WTC11 (cell line): ENCODE measurements around the gene C10orf90. TPM values are rescaled to one million over a fixed set of nuclear protein-coding genes. Genes with fewer than 3 reads are reported as not detected.

ENCODE experiments used
- ATAC-seq: fragments of 200-7000 bp; cut with Tn5 transposase; 2 replicates; pipeline ENCODE4 v1.10.0; 2021; ENCODE audit warnings: mild to moderate bottlenecking, moderate library complexity
- CTCF ChIA-PET: fragments of 300-600 bp; sonication (Branson Sonifier 250); formaldehyde crosslinking; loops from one replicate; lab custom pipeline; 2021; ENCODE audit warnings: antibody characterized with exemption; lab: Charles Lee
- POLR2A ChIA-PET: fragments of 350-600 bp; sonication (Branson Sonifier 250); formaldehyde crosslinking; loops from one replicate; lab custom pipeline; 2021; ENCODE audit warnings: antibody characterized with exemption; lab: Charles Lee
- DNase-seq: peaks from one replicate; pipeline ENCODE4 v3.0.0; 2021; ENCODE audit warnings: low spot score
- H3K27ac Mint-ChIP-seq: 2 replicates; pipeline ENCODE4 v1.8.0; 2021; ENCODE audit warnings: mixed read lengths
- H3K27me3 Mint-ChIP-seq: 2 replicates; pipeline ENCODE4 v1.8.0; 2021; ENCODE audit warnings: low read depth, mild to moderate bottlenecking, moderate library complexity, mixed read lengths
- H3K36me3 Mint-ChIP-seq: 2 replicates; pipeline ENCODE4 v1.8.0; 2021; ENCODE audit warnings: mixed read lengths
- H3K4me1 Mint-ChIP-seq: 2 replicates; pipeline ENCODE4 v1.8.0; 2022; ENCODE audit warnings: mixed read lengths
- H3K4me3 Mint-ChIP-seq: 2 replicates; pipeline ENCODE4 v1.8.0; 2021; ENCODE audit warnings: mild to moderate bottlenecking, moderate library complexity, mixed read lengths
- H3K9me3 Mint-ChIP-seq: 2 replicates; pipeline ENCODE4 v1.8.0; 2021; ENCODE audit warnings: mixed read lengths
- ATF6 ChIP-seq: sonication (generic); formaldehyde crosslinking; IDR thresholded peaks from 2 replicates; pipeline ENCODE4 v1.8.1; 2023; ENCODE audit warnings: mild to moderate bottlenecking, missing genetic modification reagents
- CTCF ChIP-seq: fragments of 200-600 bp; IDR thresholded peaks from 2 replicates; pipeline ENCODE4 v1.8.0; 2022; ENCODE audit warnings: antibody characterized with exemption
- E2F5 ChIP-seq: sonication (generic); formaldehyde crosslinking; IDR thresholded peaks from 2 replicates; pipeline ENCODE4 v1.8.1; 2022; ENCODE audit warnings: mild to moderate bottlenecking, moderate library complexity, missing genetic modification reagents
- ERG ChIP-seq: fragments of 250-450 bp; sonication (Bioruptor Pico); IDR thresholded peaks from 2 replicates; pipeline ENCODE4 v1.8.0; 2021; ENCODE audit warnings: mild to moderate bottlenecking
- GABPB1 ChIP-seq: sonication (generic); formaldehyde crosslinking; IDR thresholded peaks from 2 replicates; pipeline ENCODE4 v1.8.1; 2023; ENCODE audit warnings: mild to moderate bottlenecking, missing genetic modification reagents
- IRF1 ChIP-seq: sonication (generic); formaldehyde crosslinking; IDR thresholded peaks from 2 replicates; pipeline ENCODE4 v1.8.0; 2023; ENCODE audit warnings: missing genetic modification reagents
- JAZF1 ChIP-seq: fragments of 250-450 bp; sonication (Bioruptor Pico); IDR thresholded peaks from 2 replicates; pipeline ENCODE4 v1.9.0; 2021; ENCODE audit warnings: moderate library complexity, mild to moderate bottlenecking, inconsistent platforms
- JUN ChIP-seq: sonication (generic); formaldehyde crosslinking; IDR thresholded peaks from 2 replicates; pipeline ENCODE4 v1.8.0; 2023; ENCODE audit warnings: mild to moderate bottlenecking, missing genetic modification reagents
- RELA ChIP-seq: sonication (generic); formaldehyde crosslinking; IDR thresholded peaks from 2 replicates; pipeline ENCODE4 v1.8.1; 2022; ENCODE audit warnings: missing genetic modification reagents, mild to moderate bottlenecking, borderline replicate concordance
- TCF7 ChIP-seq: sonication (generic); formaldehyde crosslinking; IDR thresholded peaks from 2 replicates; pipeline ENCODE4 v1.8.0; 2022; ENCODE audit warnings: mild to moderate bottlenecking, low read depth, missing genetic modification reagents, moderate library complexity
- ZNF416 ChIP-seq: fragments of 250-450 bp; sonication (Bioruptor Pico); IDR thresholded peaks from 2 replicates; pipeline ENCODE4 v1.9.0; 2021; ENCODE audit warnings: mild to moderate bottlenecking, inconsistent platforms
- total RNA-seq: library from RNA; stranded (reverse); gene quantifications from 3 replicates; pipeline ENCODE4 v1.2.3, GENCODE V29; 2021
- TF ChIP-seq, protein P1 (sequence below): sonication (generic); formaldehyde crosslinking; IDR thresholded peaks from 2 replicates; pipeline ENCODE4 v1.8.0; 2022; ENCODE audit warnings: missing genetic modification reagents
- TF ChIP-seq, protein P2 (sequence below): sonication (generic); formaldehyde crosslinking; IDR thresholded peaks from 2 replicates; pipeline ENCODE4 v1.8.0; 2022; ENCODE audit warnings: mild to moderate bottlenecking, missing genetic modification reagents
- TF ChIP-seq, protein P3 (sequence below): fragments of 250-450 bp; sonication (Bioruptor Pico); conservative IDR thresholded peaks from 2 replicates; pipeline ENCODE4 v1.9.0; 2021; ENCODE audit warnings: mild to moderate bottlenecking

The C10orf90 gene
- total RNA-seq, 1 experiment from 2014 or later, result 0.85 TPM

- Mint-ChIP-seq H3K4me1 (peaks cover 18% of the 10 kb centered on the region), H3K9me3 (peaks cover 7% of the 10 kb centered on the region), H3K27me3 (peaks cover 12% of the 10 kb centered on the region), H3K4me3 (no peak overlapping the region), H3K27ac (no peak overlapping the region), H3K36me3 (no peaks in the 10 kb centered on the region)
- no peak for TF ChIP-seq GABPB1 (CRISPR knock-in tag)
- TF ChIP-seq E2F5 (CRISPR knock-in tag), result no peak
- TF ChIP-seq RELA (CRISPR knock-in tag), result no peak
- TF ChIP-seq, protein P1, sequence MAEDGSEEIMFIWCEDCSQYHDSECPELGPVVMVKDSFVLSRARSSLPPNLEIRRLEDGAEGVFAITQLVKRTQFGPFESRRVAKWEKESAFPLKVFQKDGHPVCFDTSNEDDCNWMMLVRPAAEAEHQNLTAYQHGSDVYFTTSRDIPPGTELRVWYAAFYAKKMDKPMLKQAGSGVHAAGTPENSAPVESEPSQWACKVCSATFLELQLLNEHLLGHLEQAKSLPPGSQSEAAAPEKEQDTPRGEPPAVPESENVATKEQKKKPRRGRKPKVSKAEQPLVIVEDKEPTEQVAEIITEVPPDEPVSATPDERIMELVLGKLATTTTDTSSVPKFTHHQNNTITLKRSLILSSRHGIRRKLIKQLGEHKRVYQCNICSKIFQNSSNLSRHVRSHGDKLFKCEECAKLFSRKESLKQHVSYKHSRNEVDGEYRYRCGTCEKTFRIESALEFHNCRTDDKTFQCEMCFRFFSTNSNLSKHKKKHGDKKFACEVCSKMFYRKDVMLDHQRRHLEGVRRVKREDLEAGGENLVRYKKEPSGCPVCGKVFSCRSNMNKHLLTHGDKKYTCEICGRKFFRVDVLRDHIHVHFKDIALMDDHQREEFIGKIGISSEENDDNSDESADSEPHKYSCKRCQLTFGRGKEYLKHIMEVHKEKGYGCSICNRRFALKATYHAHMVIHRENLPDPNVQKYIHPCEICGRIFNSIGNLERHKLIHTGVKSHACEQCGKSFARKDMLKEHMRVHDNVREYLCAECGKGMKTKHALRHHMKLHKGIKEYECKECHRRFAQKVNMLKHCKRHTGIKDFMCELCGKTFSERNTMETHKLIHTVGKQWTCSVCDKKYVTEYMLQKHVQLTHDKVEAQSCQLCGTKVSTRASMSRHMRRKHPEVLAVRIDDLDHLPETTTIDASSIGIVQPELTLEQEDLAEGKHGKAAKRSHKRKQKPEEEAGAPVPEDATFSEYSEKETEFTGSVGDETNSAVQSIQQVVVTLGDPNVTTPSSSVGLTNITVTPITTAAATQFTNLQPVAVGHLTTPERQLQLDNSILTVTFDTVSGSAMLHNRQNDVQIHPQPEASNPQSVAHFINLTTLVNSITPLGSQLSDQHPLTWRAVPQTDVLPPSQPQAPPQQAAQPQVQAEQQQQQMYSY (CRISPR knock-in tag), result no peak
- no peak for TF ChIP-seq CTCF
- TF ChIP-seq, protein P2, sequence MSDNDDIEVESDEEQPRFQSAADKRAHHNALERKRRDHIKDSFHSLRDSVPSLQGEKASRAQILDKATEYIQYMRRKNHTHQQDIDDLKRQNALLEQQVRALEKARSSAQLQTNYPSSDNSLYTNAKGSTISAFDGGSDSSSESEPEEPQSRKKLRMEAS (CRISPR knock-in tag), result no peak
- TF ChIP-seq TCF7, result no peak
- TF ChIP-seq, protein P3, sequence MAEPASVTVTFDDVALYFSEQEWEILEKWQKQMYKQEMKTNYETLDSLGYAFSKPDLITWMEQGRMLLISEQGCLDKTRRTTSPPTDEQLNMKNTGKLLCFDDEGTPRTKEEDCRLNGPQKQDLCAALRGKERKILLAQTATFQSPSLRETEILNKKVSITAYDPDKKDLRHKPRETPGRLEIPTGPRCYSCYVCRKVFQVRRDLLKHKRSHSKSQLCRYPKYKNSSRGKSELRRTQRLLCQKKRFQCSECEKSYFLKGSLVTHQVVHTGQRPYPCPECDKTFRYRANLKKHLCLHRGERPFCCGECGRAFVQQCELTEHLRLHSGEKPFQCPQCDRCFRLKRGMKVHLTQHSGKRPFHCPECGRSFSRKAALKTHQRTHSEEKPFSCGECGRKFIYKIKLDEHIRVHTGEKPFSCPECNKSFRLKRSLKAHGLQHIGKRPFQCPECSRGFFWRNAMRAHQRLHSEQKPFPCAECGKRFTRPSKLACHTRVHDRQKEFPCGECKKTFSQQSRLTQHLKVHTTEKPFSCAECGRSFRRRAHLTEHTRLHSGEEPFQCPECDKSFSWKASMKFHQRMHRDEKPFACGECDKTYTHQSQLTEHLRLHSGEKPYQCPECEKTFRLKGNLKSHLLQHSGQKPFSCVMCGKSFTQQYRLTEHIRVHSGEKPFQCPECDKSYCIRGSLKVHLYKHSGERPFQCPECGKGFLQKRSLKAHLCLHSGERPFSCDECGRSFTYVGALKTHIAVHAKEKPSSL (CRISPR knock-in tag), result no peak
- no peak for TF ChIP-seq ATF6 (CRISPR knock-in tag)
- TF ChIP-seq ZNF416 (CRISPR knock-in tag), result no peak
- no peak for TF ChIP-seq ERG (CRISPR knock-in tag)
- TF ChIP-seq IRF1 (CRISPR knock-in tag), result no peak
- TF ChIP-seq JAZF1 (CRISPR knock-in tag), result no peak
- no peak for TF ChIP-seq JUN
- DNase-seq (no peak), ATAC-seq (no peak)
- CTCF ChIA-PET, result no interaction called here
- POLR2A ChIA-PET, result no interaction called here
Observed at GRCh38 chr10:126394948-126395347, 275.5 kb downstream of the C10orf90 start.
